HG02759 (cell line): ENCODE measurements around the gene VEZF1.

Experiments
- ATAC-seq: cut with Tn5 transposase; IDR thresholded peaks from one replicate; pipeline ENCODE4 v1.9.1; 2021; ENCODE audit warnings: mild to moderate bottlenecking, moderate library complexity; ENCODE audit not compliant: unreplicated experiment

The VEZF1 gene

DNA sequence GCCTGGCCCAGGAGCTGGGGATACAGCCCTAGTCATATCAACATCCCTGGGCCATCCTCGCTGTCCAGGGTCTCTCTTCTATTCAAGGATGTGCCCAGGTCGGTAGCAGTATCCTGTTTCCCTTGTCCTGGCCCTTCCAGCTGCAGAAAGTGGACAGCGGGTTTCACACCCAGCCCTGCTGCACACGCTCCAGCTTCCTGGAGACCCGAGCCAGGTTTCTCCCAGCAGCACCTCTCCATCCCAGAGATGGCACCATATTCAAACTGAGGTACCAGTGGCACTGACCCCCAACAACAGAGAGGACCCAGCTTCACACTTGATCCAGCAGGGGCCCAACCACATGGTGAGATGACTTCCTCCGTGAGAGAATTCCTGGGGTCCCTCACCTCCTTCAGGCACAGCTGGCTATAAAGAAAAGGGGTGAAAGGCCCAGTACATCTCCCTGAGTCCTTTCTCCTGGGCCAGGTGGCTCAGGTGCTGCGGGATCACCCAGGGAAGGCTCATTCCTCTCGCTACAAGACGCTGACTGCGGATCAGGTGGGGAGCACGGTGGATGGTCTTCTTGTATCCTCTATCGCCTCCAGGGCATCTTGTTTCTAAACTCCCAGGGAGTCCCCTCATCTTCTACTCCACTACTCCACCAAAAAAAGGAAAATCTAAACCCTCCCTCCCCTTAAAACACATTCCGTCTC lies 34.2 kb downstream of the VEZF1 start:
- ATAC-seq: no peak

DNA sequence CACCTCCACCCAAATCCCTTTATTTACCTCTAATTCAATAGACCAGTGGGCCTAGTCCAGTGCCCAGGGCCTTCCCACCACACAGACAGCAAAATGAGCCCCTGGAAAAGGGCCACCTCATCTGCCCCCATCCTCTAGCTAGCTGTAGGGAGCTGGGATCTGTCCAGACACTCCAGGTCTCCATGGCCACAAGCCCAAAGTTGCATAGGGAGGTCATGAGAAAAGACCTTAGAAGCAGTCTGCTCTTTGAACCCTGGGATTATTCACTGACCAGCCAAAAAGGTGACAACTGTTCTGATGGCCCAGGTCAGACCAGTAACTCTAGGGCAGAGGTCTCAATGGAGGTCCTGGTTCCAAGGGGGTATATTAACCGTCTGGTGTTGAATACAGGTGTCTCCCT lies 34.8 kb downstream of the VEZF1 start:
- no peak for ATAC-seq

DNA sequence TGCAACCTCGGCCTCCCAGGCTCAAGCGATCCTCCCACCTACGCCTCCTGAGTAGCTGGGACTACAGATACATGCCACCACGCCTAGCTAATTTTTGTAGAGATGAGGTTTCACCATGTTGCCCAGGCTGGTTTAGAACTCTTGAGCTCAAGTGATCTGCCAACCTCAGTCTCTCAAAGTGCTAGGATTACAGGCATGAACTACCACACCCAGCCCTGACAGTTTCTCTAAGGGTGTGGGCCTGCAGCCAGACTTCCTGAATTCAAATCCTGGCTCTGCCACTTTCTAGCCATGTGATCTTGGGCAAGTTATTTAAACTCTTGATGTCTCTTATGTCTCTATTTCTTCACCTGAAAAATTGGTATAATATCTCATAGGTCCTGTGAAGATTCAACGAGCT lies 38.4 kb downstream of the VEZF1 start:
- ATAC-seq: no peak

DNA sequence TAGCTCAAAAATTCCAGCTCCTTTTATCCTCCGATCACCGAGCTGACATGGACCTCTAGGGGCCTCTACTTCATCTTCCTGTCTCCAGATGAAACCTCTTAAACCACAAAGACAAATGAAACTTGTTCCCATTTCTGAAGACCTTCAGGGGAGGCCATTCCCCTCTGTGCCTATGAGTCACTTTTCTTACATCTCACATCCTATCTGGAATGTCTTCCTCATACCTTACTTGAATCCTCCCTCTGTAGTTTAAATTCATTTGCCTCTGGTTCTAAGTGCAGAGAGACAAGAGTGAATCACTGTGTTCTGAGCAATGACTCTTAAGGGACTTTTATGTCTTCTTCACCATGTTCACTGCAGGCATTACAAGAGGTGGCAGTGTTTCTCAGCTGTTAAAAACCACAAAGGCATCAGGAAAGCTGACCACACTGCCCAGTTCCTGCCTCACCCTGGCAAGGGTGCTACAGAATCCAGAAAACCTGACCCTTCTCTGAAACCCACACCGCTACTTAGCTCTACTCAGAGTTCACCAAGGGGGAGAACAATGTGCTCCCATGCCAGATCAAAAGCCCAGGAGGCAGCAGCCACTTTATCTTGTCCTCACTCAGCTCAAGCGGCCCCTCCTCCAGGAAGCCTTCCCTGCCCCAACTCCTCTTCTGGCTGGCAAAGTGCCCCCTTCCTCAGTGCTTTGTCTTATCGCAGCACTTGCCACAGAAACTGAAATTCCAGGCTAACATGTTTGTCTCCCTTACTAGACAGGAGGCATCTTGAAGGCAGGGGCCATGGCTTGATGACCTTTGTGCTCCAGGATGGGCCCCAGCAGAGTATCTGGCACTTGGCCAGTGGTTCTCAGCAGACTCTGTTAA lies 39.3 kb downstream of the VEZF1 start:
- no peak for ATAC-seq

DNA sequence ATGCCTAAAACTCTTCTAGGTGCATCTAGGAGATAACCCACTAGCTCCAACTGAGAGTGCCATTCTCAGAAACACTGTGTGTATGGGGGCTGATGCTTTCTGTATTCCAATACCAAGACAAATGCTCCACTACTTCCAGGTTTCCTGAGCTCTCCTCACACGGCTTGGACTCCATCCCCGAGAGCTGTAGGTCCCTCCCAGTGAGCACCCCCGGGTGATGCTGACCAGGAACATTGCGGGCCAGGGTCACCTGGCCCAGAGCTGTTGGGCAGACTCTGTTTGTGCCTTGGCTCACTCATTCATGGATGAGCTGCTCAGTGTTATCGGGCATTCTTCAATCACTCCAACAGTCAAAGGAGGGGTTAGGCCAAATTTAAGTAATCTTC lies 39.9 kb downstream of the VEZF1 start:
- ATAC-seq: no peak

DNA sequence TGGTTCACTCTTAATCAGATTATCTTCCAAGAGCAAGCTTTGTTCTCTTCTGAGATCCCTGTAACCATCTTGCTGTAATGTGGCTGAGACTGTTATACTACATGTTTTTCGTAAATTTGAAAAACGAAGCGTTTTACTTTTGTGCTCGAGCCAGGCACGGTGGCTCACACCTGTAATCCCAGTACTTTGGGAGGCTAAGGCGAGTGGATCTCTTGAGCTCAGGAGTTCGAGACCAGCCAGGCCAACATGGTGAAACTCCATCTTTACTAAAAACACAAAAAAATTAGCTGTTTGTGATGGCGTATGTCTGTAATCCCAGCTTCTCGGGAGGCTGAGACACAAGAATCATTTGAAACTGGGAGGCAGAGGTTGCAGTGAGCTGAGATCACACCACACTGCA lies 40.7 kb downstream of the VEZF1 start:
- ATAC-seq: no peak

DNA sequence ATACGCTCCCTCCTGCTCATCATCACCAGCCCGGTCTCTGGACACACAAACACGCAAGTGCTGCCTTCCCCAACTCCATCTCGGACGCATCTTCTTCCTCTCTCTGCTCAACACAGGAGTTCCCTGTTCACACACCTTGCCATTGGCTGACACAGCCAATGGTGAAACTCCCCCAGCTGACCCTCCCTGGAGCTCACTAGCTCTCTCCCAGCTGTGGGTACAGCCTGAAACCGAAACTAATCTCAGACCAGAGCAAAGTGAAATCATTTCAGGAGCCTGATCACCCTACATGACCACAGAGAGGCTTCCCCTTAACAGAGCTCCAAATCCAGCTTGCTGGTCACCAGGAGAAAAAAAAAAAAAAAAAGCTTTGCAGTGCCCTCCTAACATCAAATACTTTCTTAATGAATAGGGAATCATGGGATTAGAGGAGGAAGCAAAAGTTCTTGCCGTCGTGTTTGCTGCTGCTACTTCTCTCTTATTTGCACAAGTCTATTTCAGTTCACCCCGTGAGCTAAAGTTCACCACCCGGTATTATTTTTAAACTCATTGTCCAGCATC lies 41.2 kb downstream of the VEZF1 start:
- ATAC-seq: peak; percentile 91

DNA sequence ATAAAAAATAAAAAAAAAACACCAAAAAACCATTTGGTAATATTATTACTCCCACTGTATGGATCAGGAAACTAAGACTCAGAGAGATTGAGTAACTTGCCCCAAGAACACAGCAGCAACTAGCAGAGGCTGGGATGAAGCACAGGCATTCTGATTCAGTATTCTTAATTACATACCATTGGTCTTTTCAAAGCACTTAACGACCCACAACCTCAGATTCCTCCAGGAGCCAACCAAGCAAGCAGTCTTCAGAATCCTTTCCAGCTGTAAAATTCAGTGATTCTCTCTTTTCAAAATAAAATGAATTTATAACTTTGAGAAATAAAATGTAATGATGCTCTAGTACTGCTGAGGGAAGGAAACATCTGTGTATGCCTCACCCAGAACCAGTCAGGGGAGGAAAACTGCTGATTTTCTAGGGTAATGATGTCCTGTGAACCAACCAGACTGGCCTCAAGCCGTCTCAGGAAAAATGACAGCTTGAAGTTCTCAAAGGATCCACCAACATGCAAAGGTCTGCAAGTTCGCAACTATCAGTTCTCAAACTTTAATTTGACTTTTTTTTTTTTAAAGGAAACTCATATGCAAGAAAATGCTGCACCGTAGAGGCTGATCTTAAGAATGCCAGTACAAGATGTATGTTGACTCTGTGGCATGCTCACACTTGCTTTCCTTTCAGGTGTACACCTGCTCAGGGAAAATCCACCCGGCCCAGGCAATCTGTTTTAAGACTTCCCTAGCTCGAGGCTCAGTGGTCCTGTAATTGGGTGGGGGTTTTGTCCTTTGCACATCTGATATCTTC lies 41.9 kb downstream of the VEZF1 start:
- peak; percentile 8 for ATAC-seq

DNA sequence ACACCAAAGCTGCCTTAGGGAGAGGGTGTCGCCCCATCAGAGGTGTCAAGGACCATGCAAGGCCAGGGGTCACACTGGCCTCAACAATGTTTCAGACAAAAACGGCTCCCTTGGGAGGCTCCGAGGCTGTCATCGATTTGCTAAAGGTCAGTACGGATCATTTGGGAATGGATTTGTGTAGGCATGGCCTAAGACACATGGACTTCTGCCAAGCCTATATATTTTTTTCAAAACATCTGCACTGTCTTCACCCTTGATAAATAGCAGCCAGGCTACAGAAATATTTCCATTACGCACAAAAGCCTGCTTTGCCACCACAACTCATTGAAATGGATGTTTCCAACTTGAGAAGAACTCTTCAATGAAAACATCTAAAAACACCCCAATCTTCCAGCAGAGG lies 43.1 kb downstream of the VEZF1 start:
- ATAC-seq: no peak

DNA sequence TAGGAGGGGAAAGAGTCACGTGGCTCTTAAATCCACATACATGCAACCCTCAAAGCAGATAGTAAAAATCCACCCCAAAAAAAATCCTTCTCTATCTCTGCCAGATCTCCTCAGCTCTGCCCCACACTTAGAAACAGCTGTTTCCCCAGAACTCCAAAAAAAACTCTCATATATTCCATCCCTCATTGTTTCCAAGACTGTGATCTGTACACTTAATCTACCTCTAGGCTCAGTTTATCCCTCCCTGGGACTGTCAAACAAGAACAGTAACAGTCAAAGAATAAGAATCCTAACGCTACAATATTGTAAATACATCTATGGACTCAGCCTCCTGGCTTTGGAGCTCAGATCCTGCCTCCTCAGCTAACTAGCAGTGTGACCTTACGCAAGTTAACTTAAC lies 44.4 kb downstream of the VEZF1 start:
- no peak for ATAC-seq

DNA sequence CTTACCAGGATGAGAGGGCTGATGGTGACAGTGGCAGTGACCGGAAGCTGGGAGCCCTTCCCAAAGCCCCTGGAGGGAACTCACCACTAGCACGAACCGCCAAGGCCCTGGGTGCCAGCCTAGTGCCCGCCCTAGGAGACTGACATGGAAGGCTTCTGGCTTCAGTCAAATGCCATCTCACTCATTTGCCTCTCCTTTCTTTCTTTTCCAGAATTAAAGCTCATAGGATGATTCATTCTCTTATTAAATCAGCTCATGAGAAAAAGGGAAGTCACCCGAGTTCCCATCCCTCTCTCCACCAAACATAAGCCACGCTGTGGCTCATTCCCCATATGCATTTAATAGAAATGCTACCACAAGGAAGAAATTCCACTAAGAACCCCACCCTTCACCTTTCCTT lies 44.9 kb downstream of the VEZF1 start:
- no peak for ATAC-seq

DNA sequence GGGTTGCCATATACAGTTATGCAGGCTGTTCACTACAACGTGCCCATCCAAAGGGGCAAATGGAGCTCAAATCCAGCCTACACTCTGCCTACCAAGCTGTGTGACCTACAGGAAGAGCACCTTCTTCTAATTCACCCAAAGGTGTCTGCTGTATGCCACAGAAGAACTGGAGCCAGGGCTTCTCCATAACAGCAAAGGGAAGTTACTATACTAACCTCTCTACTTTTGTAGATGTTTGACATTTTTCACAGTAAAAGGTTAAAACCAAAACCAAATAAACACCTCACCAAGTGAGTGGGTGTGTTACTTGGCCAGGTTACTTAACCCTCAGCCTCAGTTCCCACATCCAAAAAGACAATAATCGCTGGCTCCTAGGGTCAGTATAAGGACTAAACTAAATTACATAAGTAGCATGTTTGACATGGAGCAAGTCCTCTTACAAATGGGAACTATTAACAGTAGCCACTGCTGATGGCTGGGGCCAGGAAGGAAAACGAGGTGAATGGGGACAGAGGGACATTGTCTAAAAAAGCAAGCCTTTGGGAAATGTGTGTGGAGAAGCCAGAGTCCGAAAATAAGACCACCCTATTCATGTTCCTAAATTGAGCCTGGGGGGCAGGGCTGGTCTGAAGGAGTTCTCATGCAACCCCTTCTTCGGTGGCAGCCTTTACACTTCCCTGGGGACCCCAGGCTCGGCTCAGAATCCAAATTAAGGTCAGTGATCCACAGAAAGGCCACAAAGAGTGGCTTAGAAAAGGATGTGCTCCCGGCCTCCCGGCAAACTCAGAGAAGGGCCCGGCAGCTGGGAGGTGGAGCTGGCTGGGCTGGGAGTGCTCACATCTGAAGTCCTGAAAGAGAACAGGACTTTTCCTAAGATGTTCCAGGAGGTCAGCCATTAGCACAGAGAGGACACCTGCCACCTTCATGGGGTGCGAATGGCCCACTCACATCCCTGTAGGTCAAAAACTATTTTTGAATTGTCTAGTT lies 46.4 kb downstream of the VEZF1 start:
- no peak for ATAC-seq

DNA sequence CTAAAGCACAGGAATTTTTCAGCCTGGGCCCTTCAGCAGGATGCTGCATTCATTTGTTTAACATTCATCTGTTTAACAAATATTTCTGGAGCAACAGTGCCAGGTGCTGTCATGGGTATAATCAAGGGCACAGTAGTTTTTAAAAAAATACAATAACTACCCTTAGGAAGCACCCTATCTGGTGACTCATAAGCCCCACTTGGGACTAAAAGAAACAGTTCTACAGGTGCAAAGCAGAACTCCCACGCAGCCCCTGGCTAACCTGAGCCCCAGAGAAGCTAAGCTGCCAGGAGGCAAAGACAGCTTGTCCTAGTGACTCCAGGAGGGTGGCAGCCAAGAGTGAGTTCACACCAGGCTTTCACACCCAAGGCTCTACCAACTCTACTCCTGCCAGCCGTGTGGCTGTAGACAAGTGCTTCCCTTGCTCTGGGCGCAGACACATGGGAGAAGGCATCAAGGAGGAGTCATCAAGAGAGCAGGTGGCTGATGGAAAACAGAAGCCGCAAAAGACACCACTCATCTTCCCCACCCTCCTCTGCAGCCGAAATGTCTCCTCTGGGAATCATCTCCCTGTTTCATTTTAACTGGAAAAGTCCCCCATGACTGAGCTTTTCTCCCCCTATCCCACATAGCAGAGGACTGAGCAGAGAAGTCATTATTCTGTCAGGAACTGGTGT lies 47.3 kb downstream of the VEZF1 start:
- ATAC-seq: no peak

DNA sequence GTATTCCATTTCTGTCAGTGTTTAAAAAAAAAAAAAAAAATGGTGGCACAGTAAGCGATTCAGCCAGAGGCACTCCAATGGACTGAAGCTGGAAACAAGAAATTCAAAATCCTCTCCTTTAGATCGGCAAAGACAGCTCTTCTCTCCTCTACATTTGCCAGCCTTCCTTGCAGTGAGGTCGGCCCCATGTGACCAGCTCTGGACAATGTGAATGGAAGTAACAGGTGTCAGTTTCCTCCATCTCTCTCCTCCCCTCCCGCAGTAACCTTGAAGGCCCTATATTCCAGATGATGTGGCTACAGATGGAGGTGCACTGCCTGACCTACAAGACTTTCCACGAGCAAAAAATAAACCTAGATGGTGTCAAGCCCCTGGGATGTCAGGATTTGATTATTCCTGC lies 47.8 kb downstream of the VEZF1 start:
- ATAC-seq: no peak

DNA sequence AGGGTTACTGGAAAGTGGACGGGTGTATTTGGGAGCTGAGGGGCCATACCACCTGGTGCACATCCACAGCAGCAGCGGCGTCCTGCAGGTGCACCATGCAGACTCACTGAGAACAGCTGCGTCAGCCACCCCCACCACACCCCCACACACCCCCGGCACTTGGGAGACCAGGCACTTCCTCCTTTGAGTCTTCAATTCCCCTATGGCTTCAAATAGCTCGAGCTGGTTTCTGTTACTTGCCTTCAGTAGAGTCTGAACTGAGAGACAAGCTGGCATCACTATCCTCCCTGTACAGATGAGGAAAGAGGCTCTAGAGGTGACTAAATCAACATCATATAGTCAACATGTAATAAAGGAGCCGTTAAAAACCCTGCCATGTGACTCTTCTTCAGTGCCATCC lies 48.3 kb downstream of the VEZF1 start:
- peak; percentile 81 for ATAC-seq

DNA sequence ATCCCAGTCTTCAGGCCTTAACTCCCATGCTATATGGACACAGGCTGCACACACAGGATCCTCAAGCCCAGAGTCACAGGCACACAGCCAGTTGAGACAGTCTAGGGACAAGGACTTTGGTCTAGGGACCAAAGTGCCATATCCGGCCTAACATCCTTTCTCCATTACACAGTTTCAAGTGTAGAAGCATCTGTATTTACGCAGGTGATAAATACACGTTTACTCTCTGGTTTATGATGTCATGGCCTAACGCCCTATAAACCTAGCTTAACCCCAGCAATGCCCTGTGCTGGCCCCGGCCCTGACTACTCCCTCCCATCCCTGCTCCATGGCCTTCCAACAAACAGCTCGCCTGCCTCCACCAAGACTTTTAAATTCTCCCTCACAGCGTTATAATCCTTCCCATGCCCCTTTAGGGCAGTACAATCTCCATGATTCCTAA lies 50.0 kb downstream of the VEZF1 start:
- ATAC-seq: no peak

DNA sequence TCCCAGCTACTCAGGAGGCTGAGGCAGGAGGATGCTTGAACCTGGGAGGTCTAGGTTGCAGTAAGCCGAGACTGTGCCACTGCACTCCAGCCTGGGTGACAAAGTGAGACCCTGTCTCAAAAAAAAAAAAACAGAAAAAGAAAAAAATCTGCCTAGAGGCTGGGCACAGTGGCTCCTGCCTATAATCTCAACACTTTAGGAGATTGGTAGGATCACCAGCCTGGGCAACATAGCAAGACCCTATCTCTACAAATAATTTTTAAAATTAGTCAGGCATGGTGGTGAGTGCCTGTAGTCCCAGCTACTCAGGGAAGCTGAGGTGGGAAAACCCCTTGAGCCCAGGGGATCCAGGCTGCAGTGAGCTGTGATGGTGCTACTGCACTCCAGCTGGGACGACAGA lies 50.6 kb downstream of the VEZF1 start:
- ATAC-seq: no peak

DNA sequence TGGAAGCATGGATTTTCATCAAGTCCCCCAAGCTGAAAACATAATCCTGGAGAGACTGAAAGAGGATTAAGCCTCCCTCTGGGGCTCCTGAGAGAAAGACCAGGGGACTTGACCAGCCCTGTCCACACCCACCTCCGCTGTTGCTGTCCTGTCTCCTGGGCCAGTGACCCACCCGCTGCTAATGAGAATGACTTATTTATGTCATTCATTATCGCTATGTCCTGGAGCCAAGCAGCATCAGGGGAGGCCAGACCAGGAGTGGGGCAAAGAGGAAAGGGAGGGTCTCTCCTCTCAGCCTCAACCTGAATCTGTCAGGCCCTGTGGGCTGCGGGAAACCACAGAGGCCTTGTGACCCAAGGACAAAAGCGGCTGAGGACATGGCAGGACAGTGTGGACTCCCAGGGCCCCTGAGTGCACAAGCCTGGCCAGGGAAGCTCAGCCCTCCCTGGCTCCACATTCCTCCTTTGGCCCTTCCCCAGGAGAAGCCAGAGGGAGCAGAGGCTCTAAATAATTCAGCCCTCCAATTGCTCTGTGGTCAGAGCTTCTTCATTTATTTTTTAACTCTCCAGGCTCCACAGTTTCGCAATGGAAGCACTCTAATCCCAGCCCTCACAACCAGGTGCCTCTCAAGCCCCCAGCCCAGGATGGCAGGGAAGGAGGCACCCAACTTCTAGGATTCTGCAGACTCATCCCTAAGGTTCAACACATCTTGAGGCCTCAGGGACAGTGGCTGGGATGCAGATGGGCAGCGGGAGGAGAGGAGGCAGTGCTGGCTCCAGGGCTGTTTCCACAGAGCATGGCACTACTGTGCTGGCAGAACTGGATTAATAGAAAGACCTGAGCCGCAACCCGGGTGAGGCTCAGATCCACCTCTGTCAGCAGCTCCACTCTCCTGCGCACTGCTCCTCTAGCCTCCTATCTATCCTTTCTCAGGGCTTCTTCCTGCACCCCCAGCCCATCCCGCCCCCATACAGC lies 51.9 kb downstream of the VEZF1 start:
- no peak for ATAC-seq
